ENCODE data around the gene SLC45A3.
A peak's percentile ranks its signal among the peaks of the same experiment; 100 is the strongest.
"Not testable (repeated sequence)": the region's sequence is repeated elsewhere in the genome, so short reads cannot be mapped to it uniquely, and the experiment has no call there.

SLC45A3 gene

GRCh38 chr1:205667909-205668643 lies 12.2 kb downstream of the SLC45A3 start:
- no peak for DNase-seq

- DNase-seq = no peak
These were observed 13.7 kb downstream of the SLC45A3 start for GRCh38 chr1:205666372-205667166.

- no peak for DNase-seq
These were observed 14.9 kb downstream of the SLC45A3 start for GRCh38 chr1:205665201-205666045.

GRCh38 chr1:205664399-205665017 lies 15.8 kb downstream of the SLC45A3 start:
- DNase-seq = no peak

- no peak for DNase-seq
These were observed 16.9 kb downstream of the SLC45A3 start for GRCh38 chr1:205663286-205663936.

- no peak for DNase-seq
These were observed 17.5 kb downstream of the SLC45A3 start for GRCh38 chr1:205662791-205663190.

GRCh38 chr1:205662135-205662738 lies 18.1 kb downstream of the SLC45A3 start:
- DNase-seq = no peak

GRCh38 chr1:205661429-205662134 lies 18.7 kb downstream of the SLC45A3 start:
- DNase-seq = no peak

GRCh38 chr1:205660361-205660760 lies 19.9 kb downstream of the SLC45A3 start:
- DNase-seq = no peak

GRCh38 chr1:205658943-205659581 lies 21.2 kb downstream of the SLC45A3 start:
- peak; percentile 47 to 62 (median 51) for DNase-seq

GRCh38 chr1:205656236-205656635 lies 24.1 kb downstream of the SLC45A3 start:
- no peak for DNase-seq

- DNase-seq = no peak
These were observed 27.3 kb downstream of the SLC45A3 start for GRCh38 chr1:205652984-205653383.

- DNase-seq = no peak
These were observed 30.1 kb downstream of the SLC45A3 start for GRCh38 chr1:205650241-205650640.

- no peak for DNase-seq
These were observed 34.8 kb downstream of the SLC45A3 start for GRCh38 chr1:205645519-205645918.

GRCh38 chr1:205642679-205643307 lies 37.5 kb downstream of the SLC45A3 start:
- no peak for DNase-seq

- no peak for DNase-seq
These were observed 40.7 kb downstream of the SLC45A3 start for GRCh38 chr1:205639567-205639966.

- DNase-seq = no peak
These were observed 42.3 kb downstream of the SLC45A3 start for GRCh38 chr1:205637854-205638468.

GRCh38 chr1:205636732-205637131 lies 43.6 kb downstream of the SLC45A3 start:
- DNase-seq = no peak

GRCh38 chr1:205636138-205636530 lies 44.2 kb downstream of the SLC45A3 start:
- not testable (repeated sequence) for DNase-seq
